Inflammatory macrophage (primary cell): ENCODE results near the gene SECISBP2L.

ENCODE experiments used
- DNase-seq, 2 donors: peaks; one replicate each; pipeline ENCODE4 v3.0.0-alpha.2; 2020 to 2022

The SECISBP2L gene

GRCh38 chr15:49055630-49056029, 9.4 kb upstream of the SECISBP2L start:
- DNase-seq: no peak

- DNase-seq: no peak
These were observed 6.4 kb upstream of the SECISBP2L start for GRCh38 chr15:49052662-49053061.

GRCh38 chr15:49047456-49047855, 1.2 kb upstream of the SECISBP2L start:
- no peak for DNase-seq

- DNase-seq: peak; percentile 37 to 46
These were observed 461 bp downstream of the SECISBP2L start for GRCh38 chr15:49045751-49046219.

GRCh38 chr15:49044766-49045606, 1.3 kb downstream of the SECISBP2L start:
- no peak for DNase-seq

- no peak for DNase-seq
These were observed 2.2 kb downstream of the SECISBP2L start for GRCh38 chr15:49044002-49044401.

GRCh38 chr15:49042165-49042564, 4.1 kb downstream of the SECISBP2L start:
- no peak for DNase-seq

GRCh38 chr15:49041426-49041825, 4.8 kb downstream of the SECISBP2L start:
- DNase-seq: no peak

GRCh38 chr15:49040151-49040550, 6.1 kb downstream of the SECISBP2L start:
- no peak for DNase-seq

GRCh38 chr15:49038382-49038781, 7.9 kb downstream of the SECISBP2L start:
- no peak for DNase-seq

- DNase-seq: no peak
These were observed 8.7 kb downstream of the SECISBP2L start for GRCh38 chr15:49037546-49037940.

- no peak for DNase-seq
These were observed 9.3 kb downstream of the SECISBP2L start for GRCh38 chr15:49036650-49037545.

- no peak for DNase-seq
These were observed 10.4 kb downstream of the SECISBP2L start for GRCh38 chr15:49035825-49036224.

- DNase-seq: no peak
These were observed 13.6 kb downstream of the SECISBP2L start for GRCh38 chr15:49032601-49033145.

GRCh38 chr15:49031804-49032203, 14.4 kb downstream of the SECISBP2L start:
- DNase-seq: no peak

- no peak for DNase-seq
These were observed 19.5 kb downstream of the SECISBP2L start for GRCh38 chr15:49026700-49027099.

- DNase-seq: no peak
These were observed 21.4 kb downstream of the SECISBP2L start for GRCh38 chr15:49024840-49025239.

- DNase-seq: no peak
These were observed 22.9 kb downstream of the SECISBP2L start for GRCh38 chr15:49023354-49023753.

- no peak for DNase-seq
These were observed 30.4 kb downstream of the SECISBP2L start for GRCh38 chr15:49015896-49016295.

- no peak for DNase-seq
These were observed 46.9 kb downstream of the SECISBP2L start for GRCh38 chr15:48999314-48999713.

- no peak for DNase-seq
These were observed 50.0 kb downstream of the SECISBP2L start for GRCh38 chr15:48996276-48996675.

- DNase-seq: no peak
These were observed 52.9 kb downstream of the SECISBP2L start for GRCh38 chr15:48993380-48993779.

- DNase-seq: peak; percentile 17 to 19
These were observed 53.7 kb downstream of the SECISBP2L start for GRCh38 chr15:48992545-48992944.
